Cortex of kidney (tissue), 1 donor: Measurements from ENCODE around the gene WASHC2C.
"Not testable (repeated sequence)": the region's sequence is repeated elsewhere in the genome, so short reads cannot be mapped to it uniquely, and the experiment has no call there.

Experiments used
- DNase-seq: peaks from one replicate; lab custom pipeline; 2025; lab: John Stamatoyannopoulos, UW

WASHC2C gene

GRCh38 chr10:45726703-45727420 lies at the start of gene WASHC2C:
Gene WASHC2C (plus strand): TSS chr10:45727266. CDS start chr10:45727318, 52 bp downstream.
- peak; percentile 23 for DNase-seq

DNA sequence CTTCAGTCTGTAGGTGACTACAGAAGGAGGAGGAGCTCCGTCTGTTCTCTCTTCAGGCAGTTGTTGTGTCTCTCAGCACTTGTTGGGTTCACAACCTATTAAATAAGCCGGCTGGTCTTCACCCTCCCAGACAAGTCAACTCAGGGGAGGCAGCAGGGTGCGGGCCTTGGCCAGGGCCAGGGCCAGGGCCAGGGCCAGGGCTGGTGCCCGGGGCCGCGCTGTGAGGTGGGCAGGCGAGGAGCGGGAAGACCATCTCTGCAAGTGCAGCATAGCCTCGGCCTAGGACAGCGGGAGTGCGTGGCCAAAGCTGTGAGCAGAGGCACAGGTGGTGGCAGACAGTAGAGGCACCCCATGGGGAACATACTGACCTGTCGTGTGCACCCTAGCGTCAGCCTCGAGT lies 48.6 kb upstream of the WASHC2C start:
- DNase-seq, result not testable (repeated sequence)

DNA sequence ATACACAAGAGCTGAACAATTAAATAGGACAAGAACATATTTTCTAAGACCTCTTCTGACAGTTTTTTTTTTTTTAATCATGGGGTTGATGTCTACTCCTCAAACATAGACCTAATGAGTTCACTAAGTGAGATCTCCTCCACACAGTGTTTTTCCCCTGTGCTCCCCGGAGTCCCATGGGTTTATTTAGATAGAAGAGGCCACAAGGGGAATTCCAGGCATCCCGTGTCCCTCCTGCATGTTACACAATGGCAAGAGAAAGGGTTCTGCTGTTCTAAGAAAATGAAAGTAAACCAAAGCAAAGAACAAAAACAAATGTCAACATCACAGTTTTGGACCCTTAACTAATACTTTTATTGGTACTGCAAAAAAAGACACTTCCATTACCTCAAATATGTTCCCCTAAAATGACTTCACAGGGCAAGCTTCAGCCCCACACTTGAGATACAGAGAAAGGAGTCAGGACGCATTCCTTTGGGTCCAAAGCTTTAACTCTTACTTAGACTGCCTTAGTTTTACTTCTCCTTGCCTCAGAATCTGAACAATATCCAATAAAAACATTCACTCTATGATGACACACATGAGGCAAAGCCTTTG lies 16.8 kb upstream of the WASHC2C start:
- DNase-seq, result not testable (repeated sequence)

DNA sequence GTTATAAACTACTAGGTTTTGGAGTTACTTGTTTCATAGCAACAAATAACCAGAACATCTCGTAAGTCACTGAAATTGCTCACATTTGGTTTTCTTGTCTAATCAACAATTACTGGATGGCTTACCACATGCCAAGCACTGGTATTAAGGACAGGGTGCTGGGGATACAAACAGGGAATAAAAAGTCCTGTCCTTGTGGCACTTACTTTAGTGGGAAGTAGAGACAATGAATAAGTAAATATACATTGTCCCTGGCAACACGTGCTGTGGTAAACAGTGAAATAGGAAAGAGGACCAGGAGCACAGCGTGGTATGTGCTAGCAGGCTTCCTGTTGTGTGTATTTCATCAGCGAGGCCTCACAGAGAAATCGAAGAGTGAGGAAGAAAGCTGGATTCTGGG lies 15.8 kb upstream of the WASHC2C start:
- DNase-seq, result not testable (repeated sequence)

DNA sequence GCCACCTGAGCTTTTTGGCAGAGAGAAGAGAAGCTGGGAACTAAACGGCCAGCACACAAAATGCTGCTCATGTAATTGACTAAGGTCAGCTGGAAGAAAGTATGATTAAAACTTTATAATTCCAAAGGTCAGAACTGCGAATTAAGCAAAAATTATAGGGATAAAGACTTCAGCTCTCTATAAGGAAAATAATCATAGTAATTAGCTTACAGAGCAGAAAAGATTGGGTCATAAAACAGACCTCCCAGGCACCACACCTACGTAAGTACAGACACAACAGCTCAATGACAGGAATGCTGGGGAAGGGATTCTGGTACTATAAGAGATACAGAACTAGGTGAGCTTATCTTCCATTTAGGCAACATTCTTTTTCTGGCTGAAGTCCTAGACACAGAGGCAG lies 10.0 kb upstream of the WASHC2C start:
- not testable (repeated sequence) for DNase-seq

- not testable (repeated sequence) for DNase-seq
Observed at GRCh38 chr10:45717642-45718041, 9.4 kb upstream of the WASHC2C start.

DNA sequence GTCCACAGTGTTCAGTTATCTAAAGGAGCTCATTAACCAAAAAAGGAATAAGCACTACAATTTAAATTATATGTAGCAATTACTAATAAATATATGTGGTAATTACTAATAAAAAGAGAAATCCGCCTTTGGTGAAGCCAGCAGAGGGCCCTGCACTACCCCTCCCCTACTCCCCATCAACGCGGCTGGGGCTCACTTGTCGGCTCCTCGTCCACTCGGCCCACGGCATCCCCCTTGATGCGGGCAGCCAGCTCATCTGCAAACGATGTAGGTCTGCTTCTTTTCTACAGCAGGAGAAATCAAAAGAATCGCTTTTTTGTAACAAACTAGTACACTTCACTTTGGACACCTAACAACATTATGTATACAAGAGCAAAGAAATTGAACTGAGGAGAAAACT lies 5.6 kb upstream of the WASHC2C start:
- DNase-seq, result not testable (repeated sequence)

DNA sequence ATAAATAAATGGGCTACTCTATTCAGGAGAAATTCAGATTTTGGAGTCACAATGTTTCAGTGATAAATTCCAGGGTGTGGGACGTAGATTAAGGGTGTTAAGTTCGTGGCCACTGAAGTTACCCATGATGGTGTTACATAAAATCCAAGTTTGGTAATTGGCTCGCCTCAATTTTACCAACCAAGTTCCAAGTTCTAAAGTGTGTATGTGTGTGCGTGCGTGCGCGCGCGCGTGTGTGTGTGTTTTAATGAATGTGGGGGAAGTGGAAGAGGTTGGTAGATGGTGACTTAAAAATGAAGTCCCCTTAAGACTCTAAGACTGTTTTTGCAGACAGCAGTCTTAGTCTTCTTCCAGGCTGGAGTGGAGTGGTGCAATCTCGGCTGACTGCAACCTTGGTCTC lies 3.2 kb upstream of the WASHC2C start:
- not testable (repeated sequence) for DNase-seq

GRCh38 chr10:45727421-45727965 lies 427 bp downstream of the WASHC2C start:
- DNase-seq, result not testable (repeated sequence)

GRCh38 chr10:45734449-45734848 lies 7.4 kb downstream of the WASHC2C start:
- not testable (repeated sequence) for DNase-seq

GRCh38 chr10:45734867-45735266 lies 7.8 kb downstream of the WASHC2C start:
- not testable (repeated sequence) for DNase-seq

DNA sequence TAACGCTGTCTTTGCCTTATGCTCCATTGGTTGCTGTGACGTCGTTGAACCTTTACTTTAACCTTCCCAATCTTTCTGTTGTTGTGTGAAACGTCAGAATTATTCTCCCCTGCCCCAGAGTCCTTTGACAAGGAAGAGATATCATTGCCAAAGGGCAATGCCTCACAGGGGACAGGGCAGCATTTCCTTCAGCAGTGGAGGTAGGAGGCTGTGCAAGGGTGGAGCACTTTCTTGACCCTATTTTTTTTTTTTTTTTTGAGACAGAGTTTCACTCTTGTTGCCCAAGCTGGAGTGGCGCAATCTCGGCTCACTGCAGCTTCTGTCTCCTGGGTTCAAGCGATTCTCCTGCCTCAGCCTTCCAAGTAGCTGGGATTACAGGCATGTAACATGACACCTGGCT lies 14.5 kb downstream of the WASHC2C start:
- not testable (repeated sequence) for DNase-seq

DNA sequence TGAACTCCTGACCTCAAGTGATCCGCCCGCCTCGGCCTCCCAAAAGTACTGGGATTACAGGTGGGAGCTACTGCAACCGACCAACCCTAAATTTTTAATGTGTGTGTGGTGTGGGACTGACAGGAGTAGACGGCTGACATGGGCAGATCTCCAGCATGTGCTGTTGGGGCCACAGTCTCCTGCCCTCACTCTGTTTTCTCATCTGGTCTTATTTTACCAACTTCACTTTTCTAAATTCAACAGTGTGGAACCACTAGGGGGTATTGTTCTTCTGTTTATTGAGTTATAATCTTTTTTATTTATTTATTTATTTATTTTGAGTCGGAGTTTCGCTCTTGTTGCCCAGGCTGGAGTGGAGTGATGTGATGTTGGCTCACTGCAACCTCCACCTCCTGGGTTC lies 14.9 kb downstream of the WASHC2C start:
- DNase-seq, result not testable (repeated sequence)

- DNase-seq, result not testable (repeated sequence)
Observed at GRCh38 chr10:45751141-45751540, 24.1 kb downstream of the WASHC2C start.

DNA sequence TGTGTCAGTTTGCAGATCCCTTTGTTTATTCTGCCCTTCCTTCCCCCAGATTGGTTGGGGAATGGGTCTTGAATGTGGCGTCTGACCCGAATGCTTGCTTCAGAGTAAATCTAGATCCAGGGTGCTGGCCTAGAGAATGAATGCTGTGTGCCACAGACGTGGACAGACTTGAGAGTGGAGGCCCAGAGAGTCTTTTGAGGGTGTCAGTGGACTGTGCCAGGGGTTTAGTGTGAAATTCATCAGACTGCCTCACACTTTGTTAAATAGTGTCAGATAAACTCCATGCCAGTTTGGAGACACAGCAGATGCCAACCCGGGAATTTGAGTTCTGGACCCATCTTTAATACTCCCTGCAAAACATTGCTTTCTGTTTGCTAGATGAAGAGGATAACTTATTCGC lies 25.1 kb downstream of the WASHC2C start:
- DNase-seq, result not testable (repeated sequence)

DNA sequence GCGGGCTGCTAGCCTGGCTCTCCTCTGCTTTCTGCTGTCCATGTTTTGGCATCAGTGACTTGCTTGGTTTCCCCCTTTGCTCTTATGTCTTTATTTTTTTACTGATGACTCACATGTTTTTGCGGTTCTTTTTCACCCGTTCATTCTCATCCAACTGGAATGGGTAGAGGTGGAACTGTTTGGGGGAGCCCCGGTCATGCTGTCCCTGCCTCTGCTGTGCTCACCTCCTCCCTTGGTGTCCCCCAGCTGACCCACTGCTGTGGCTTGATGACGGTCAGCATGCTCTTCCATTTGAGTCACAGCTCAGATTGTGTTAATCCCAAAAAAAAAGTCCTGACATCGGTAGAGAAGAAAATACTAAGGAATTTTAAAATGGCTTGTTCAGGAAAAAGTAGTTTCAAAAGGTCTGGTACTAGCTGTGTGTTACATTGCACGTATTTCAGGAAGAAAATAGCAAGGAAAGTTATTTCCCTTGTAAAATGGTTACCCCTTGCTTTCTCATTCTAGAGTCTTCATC lies 27.0 kb downstream of the WASHC2C start:
- not testable (repeated sequence) for DNase-seq

GRCh38 chr10:45755083-45755482 lies 28.0 kb downstream of the WASHC2C start:
- DNase-seq, result not testable (repeated sequence)

- DNase-seq, result not testable (repeated sequence)
Observed at GRCh38 chr10:45756065-45756464, 29.0 kb downstream of the WASHC2C start.

DNA sequence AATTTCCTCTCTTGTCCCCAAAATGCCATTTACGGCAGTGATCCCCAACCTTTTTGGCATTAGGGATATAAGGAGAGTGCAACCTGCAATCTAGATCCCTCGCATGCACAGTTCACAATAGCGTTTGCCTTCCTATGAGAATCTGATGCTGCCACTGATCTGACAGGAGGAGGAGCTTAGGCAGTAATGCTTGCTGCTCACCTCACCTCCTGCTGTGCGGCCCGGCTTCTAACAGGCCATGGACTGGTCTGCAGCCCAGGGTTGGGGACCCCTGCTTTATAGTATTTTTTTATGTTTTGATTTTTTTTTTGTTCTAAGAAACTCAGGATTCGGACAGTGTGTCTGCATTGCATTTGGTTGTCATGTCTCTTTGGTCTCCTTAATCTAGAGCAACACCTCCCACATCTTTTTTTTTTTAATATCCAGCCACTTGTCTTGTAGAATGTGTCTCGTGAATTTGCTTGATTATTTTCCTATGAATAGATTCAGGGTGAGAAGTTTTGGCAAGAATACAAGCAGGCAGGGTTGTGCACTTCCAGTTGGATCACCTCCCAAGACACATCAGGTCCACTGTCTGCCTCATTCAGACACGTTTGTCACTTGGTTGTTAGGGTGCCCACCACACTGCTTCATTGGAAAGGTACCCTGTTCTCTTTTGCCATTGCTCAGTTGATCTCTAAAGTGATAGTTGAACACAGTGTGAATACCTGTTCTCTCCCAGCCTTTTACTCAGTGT lies 30.8 kb downstream of the WASHC2C start:
- DNase-seq, result not testable (repeated sequence)

DNA sequence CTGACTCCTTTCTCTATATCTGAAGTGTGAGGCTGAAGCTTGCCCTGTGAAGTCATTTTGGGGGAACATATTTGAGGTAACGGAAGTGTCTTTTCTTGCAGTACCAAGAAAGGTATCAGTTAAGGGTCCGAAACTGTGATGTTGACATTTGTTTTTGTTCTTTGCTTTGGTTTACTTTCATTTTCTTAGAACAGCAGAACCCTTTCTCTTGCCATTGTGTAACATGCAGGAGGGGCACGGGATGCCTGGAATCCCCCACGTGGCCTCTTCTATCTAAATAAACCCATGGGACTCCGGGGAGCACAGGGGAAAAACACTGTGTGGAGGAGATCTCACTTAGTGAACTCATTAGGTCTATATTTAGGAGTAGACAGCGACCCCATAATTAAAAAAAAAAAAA lies 34.6 kb downstream of the WASHC2C start:
- not testable (repeated sequence) for DNase-seq

DNA sequence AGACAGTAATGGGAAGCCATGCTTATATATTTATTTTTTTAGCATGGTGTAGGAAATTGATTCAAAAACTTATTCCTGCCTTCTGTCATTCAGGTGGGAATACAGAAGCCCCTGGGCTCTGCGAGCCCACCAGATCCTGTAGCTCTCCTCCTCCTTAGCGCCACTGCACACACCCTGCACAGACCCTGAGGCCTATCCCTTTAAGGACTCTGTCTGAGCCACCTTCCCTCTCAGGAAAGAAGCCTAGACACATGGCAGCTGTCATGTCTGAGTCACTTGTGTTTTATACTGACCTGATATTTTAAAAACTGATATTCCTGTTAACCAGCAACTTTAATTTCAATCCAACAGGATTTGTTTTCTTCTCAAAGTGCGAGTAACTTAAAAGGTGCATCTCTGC lies 36.0 kb downstream of the WASHC2C start:
- not testable (repeated sequence) for DNase-seq

DNA sequence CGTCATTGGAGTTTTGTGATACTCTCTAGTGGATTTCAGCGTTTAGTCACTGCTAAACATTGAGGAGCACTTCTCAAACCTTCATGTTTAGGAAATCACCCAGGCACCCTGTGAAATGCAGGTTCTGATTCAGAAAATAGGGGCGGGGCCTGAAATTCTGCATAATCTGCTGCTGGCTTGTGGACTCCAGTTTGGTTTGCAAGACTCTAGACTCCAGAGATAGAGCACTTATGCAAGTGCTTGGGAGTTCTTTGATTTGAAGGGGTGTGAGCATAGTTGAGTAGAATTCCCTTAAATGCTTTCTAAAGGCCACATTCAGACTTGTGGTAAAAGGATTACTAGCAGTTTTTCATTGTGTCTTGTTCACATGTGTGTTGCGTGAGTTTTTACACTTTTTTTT lies 41.3 kb downstream of the WASHC2C start:
- DNase-seq, result not testable (repeated sequence)
